Parathyroid adenoma (tissue), 2 donors: ENCODE results near the gene CACNA1D.

Experiments used
- H2AFZ ChIP-seq: fragments of 300-600 bp; sonication (generic); one replicate; pipeline ENCODE4 v1.7.0; 2017; ENCODE audit warnings: antibody characterized with exemption, mild to moderate bottlenecking
- H3K27ac ChIP-seq: fragments of 300-600 bp; sonication (generic); one replicate; pipeline ENCODE4 v1.7.0; 2017
- H3K27me3 ChIP-seq: fragments of 300-600 bp; sonication (generic); one replicate; pipeline ENCODE4 v1.7.0; 2017; ENCODE audit warnings: low read length; ENCODE audit not compliant: control insufficient read depth, insufficient read depth
- H3K36me3 ChIP-seq: fragments of 300-600 bp; sonication (generic); one replicate; pipeline ENCODE4 v1.7.0; 2017; ENCODE audit warnings: low read length; ENCODE audit not compliant: control insufficient read depth, insufficient read depth
- H3K4me1 ChIP-seq: fragments of 300-600 bp; sonication (generic); one replicate; pipeline ENCODE4 v1.7.0; 2017; ENCODE audit warnings: control low read depth
- H3K4me2 ChIP-seq: fragments of 300-600 bp; sonication (generic); one replicate; pipeline ENCODE4 v1.7.0; 2017; ENCODE audit warnings: low read length
- H3K4me3 ChIP-seq: fragments of 300-600 bp; sonication (generic); one replicate; pipeline ENCODE4 v1.7.0; 2017; ENCODE audit warnings: low read depth, low read length
- H3K79me2 ChIP-seq: fragments of 300-600 bp; sonication (generic); one replicate; pipeline ENCODE4 v1.7.0; 2017; ENCODE audit warnings: control low read depth
- H3K9ac ChIP-seq: fragments of 300-600 bp; sonication (generic); one replicate; pipeline ENCODE4 v1.7.0; 2017; ENCODE audit warnings: mild to moderate bottlenecking
- H3K9me3 ChIP-seq: fragments of 300-600 bp; sonication (generic); one replicate; pipeline ENCODE4 v1.7.0; 2017; ENCODE audit warnings: low read length; ENCODE audit not compliant: control insufficient read depth
- TF ChIP-seq, protein P1 (sequence below): fragments of 300-600 bp; sonication (generic); IDR thresholded peaks from one replicate; pipeline ENCODE4 v1.7.0; 2017; ENCODE audit warnings: antibody characterized with exemption, mild to moderate bottlenecking
- donor health status: primary hyperparathyroidism.

Gene CACNA1D

DNA sequence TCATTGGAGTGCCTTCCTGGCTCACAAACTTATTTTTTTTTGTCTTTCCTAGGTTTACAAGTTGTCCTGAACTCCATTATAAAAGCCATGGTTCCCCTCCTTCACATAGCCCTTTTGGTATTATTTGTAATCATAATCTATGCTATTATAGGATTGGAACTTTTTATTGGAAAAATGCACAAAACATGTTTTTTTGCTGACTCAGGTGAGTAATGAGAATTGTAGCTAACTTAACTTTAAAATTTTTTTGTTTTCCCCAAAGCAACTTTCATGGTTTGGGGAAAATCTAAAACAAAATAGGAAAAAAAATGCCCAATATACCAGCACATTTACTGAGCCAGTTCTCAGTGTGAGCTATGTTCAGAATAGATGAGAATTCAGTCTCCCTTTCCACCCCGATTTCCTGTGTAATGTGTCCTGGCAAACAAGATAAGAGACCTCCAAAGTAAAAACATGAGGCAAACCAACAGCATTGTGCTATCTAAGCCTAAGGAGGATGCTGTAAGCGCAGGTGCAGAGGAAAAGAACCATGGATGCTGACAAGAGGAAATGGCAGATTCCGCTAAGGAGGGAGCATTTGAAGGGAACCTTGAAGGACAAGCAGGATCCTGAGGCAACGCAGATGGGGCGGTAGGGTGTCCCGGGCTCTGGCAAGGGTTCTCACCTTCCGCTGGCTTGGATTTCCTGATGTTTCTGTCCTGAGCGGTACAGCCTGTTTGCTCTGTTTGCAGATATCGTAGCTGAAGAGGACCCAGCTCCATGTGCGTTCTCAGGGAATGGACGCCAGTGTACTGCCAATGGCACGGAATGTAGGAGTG is 171.4 kb downstream of the CACNA1D start:
- Histone ChIP-seq H3K79me2 (no peaks in the 10 kb centered on the region), H2AFZ (no peak overlapping the region), H3K27ac (no peak overlapping the region), H3K27me3 (no peaks in the 10 kb centered on the region), H3K9me3 (no peaks in the 10 kb centered on the region), H3K9ac (no peak overlapping the region), H3K36me3 (no peaks in the 10 kb centered on the region), H3K4me1 (no peaks in the 10 kb centered on the region), H3K4me3 (no peak overlapping the region), H3K4me2 (no peak overlapping the region)
- TF ChIP-seq, protein P1, sequence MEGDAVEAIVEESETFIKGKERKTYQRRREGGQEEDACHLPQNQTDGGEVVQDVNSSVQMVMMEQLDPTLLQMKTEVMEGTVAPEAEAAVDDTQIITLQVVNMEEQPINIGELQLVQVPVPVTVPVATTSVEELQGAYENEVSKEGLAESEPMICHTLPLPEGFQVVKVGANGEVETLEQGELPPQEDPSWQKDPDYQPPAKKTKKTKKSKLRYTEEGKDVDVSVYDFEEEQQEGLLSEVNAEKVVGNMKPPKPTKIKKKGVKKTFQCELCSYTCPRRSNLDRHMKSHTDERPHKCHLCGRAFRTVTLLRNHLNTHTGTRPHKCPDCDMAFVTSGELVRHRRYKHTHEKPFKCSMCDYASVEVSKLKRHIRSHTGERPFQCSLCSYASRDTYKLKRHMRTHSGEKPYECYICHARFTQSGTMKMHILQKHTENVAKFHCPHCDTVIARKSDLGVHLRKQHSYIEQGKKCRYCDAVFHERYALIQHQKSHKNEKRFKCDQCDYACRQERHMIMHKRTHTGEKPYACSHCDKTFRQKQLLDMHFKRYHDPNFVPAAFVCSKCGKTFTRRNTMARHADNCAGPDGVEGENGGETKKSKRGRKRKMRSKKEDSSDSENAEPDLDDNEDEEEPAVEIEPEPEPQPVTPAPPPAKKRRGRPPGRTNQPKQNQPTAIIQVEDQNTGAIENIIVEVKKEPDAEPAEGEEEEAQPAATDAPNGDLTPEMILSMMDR = no peak

GRCh38 chr3:53668872-53669271 is 174.5 kb downstream of the CACNA1D start:
- Histone ChIP-seq H3K79me2 (no peaks in the 10 kb centered on the region), H3K27me3 (no peaks in the 10 kb centered on the region), H3K4me1 (no peaks in the 10 kb centered on the region), H2AFZ (no peak overlapping the region), H3K9ac (no peak overlapping the region), H3K4me2 (no peak overlapping the region), H3K4me3 (no peak overlapping the region), H3K9me3 (no peaks in the 10 kb centered on the region), H3K36me3 (no peaks in the 10 kb centered on the region), H3K27ac (no peak overlapping the region)
- TF ChIP-seq, protein P1 = no peak

DNA sequence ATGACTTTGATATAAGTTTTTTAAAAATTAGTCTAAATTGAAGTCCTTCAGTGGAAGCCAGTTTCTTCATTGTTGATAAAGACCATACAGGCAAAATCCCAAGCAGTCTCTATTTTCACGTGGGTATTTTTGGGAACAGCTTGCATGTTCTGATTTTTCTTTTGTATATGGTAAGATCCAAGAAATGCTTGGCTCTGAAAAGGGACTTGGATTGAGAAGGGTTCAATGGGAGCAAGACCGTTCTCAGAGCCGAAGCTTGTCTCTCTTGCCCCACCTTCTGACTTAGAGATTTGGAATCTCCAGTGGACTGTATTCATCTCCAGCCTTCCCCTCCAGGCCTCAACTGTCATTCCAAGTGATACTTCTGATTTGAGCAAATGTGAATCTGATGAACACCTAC is 176.3 kb downstream of the CACNA1D start:
- Histone ChIP-seq H3K9me3 (no peaks in the 10 kb centered on the region), H3K4me3 (no peak overlapping the region), H3K36me3 (no peaks in the 10 kb centered on the region), H3K4me2 (no peak overlapping the region), H3K27me3 (no peaks in the 10 kb centered on the region), H3K4me1 (no peaks in the 10 kb centered on the region), H3K9ac (no peak overlapping the region), H2AFZ (no peak overlapping the region), H3K27ac (no peak overlapping the region), H3K79me2 (no peaks in the 10 kb centered on the region)
- TF ChIP-seq, protein P1 = no peak

DNA sequence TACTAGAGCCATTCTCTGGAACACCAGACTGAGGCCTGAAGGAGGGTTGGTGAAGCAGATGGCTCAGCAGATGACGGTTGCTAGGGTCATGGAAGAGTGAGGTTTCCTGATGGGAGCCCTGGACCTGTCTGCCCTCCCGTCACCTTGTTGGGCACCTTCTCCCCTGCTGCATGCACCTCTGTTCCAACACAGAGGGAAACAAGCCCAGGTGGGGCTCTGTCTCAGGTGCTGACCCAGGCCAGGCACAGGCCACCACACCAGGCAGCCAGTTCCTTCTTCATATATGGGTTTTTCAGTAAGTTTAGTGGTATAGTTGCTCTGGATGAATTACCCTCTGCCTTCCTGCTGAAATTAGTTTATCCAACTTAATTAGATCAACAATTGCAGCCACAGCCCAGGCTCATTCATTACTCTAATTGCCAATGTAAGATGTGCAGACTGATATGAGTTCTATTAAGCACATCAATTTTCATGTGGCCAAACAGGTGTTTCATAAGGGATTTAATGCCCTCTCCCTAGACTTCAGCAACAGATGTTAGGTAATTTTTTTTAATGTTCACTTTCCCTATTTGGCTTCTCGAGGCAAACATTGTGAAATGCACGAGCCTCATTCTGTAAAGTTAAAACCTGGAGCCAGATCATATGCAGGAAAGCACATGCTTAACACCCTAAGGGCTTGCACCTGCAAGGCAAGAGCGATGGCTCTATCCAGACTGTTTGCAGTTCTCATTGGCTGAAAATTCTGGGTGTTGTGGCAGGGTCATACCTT is 177.0 kb downstream of the CACNA1D start:
- no peaks in the 10 kb centered on the region for H3K9me3 ChIP-seq
- no peaks in the 10 kb centered on the region for H3K79me2 ChIP-seq
- no peak overlapping the region for H3K9ac ChIP-seq
- H2AFZ ChIP-seq = no peak overlapping the region
- H3K36me3 ChIP-seq = no peaks in the 10 kb centered on the region
- TF ChIP-seq, protein P1 = no peak
- no peak overlapping the region for H3K4me2 ChIP-seq
- no peak overlapping the region for H3K4me3 ChIP-seq
- H3K4me1 ChIP-seq = no peaks in the 10 kb centered on the region
- no peak overlapping the region for H3K27ac ChIP-seq
- no peaks in the 10 kb centered on the region for H3K27me3 ChIP-seq
